Measurements from ENCODE around the gene TNPO3.
"Not testable (repeated sequence)": the region's sequence is repeated elsewhere in the genome, so short reads cannot be mapped to it uniquely, and the experiment has no call there.

Gene TNPO3

GRCh38 chr7:129012641-129013040, 42.3 kb downstream of the TNPO3 start:
- H3K9ac ChIP-seq (ENCODE audit: low read length) = no peak overlapping the region
- H3K36me3 ChIP-seq (ENCODE audit: control insufficient read depth, insufficient read depth, low read length, severe bottlenecking) = peaks cover 56% of the 10 kb centered on the region
- DNase-seq (ENCODE audit: low read depth) = no peak
- H3K4me1 ChIP-seq (ENCODE audit: control insufficient read depth, insufficient read depth, low read length) = peaks cover 29% of the 10 kb centered on the region
- no peak overlapping the region for H3K4me3 ChIP-seq (ENCODE audit: low read length)
- H3K27me3 ChIP-seq (replicated peaks; ENCODE audit: control insufficient read depth, insufficient read depth, low read length) = no peaks in the 10 kb centered on the region
- no peaks in the 10 kb centered on the region for H3K9me3 ChIP-seq (ENCODE audit: control insufficient read depth, low read length)

GRCh38 chr7:129010075-129010474, 44.8 kb downstream of the TNPO3 start:
- H3K27me3 ChIP-seq (replicated peaks; ENCODE audit: control insufficient read depth, insufficient read depth, low read length) = no peaks in the 10 kb centered on the region
- H3K36me3 ChIP-seq (ENCODE audit: control insufficient read depth, insufficient read depth, low read length, severe bottlenecking) = peaks cover 40% of the 10 kb centered on the region
- H3K4me1 ChIP-seq (ENCODE audit: control insufficient read depth, insufficient read depth, low read length) = peaks cover 20% of the 10 kb centered on the region
- H3K9me3 ChIP-seq (ENCODE audit: control insufficient read depth, low read length) = no peaks in the 10 kb centered on the region
- DNase-seq (ENCODE audit: low read depth) = no peak
- H3K9ac ChIP-seq (ENCODE audit: low read length) = no peak overlapping the region
- H3K4me3 ChIP-seq (ENCODE audit: low read length) = no peak overlapping the region

GRCh38 chr7:129009437-129009836, 45.5 kb downstream of the TNPO3 start:
- Histone ChIP-seq H3K27me3 (replicated peaks; ENCODE audit: control insufficient read depth, insufficient read depth, low read length) (no peaks in the 10 kb centered on the region), H3K36me3 (ENCODE audit: control insufficient read depth, insufficient read depth, low read length, severe bottlenecking) (peaks cover 39% of the 10 kb centered on the region), H3K4me3 (ENCODE audit: low read length) (no peak overlapping the region), H3K9me3 (ENCODE audit: control insufficient read depth, low read length) (no peaks in the 10 kb centered on the region), H3K4me1 (ENCODE audit: control insufficient read depth, insufficient read depth, low read length) (peaks cover 14% of the 10 kb centered on the region), H3K9ac (ENCODE audit: low read length) (no peak overlapping the region)
- no peak for DNase-seq (ENCODE audit: low read depth)

DNA sequence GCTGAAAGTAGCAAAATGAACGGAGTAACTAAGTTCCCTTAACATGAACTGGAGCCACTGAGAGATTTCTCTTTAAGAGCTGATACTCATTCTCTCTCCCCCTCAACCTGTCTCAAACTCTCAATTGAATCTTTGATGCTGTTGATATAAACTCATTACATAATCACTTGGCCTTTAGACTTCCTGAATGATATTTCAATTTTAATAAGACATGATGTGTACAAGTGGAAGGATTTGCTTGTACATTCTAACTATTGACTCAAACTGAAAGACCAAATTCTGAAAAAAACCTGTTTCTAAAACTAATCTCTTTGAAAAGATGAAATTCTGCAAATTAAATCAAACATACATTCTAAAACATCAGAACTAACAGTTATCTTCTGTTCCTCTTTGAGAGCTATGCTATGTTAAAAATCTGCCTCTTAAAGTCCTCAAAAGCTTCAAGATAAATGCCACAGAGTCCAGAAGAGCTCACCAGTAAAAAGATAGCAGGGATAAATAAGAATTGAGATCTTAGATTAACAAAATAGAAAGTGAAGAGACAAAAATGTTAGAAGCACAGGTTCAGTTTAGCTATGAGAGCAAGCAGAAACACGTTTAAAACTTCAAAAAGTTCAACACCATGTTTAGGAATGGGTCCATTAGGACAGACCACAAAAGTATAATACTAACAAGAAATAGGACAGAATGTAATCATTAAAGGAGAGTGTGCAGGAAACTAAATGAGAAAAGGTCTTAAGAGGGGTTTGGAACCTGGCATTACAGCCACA, 46.1 kb downstream of the TNPO3 start:
- no peak for DNase-seq (ENCODE audit: low read depth)
- Histone ChIP-seq H3K27me3 (replicated peaks; ENCODE audit: control insufficient read depth, insufficient read depth, low read length) (no peaks in the 10 kb centered on the region), H3K4me1 (ENCODE audit: control insufficient read depth, insufficient read depth, low read length) (peaks cover 12% of the 10 kb centered on the region), H3K36me3 (ENCODE audit: control insufficient read depth, insufficient read depth, low read length, severe bottlenecking) (peaks cover 39% of the 10 kb centered on the region), H3K9ac (ENCODE audit: low read length) (no peak overlapping the region), H3K4me3 (ENCODE audit: low read length) (no peak overlapping the region), H3K9me3 (ENCODE audit: control insufficient read depth, low read length) (no peaks in the 10 kb centered on the region)

GRCh38 chr7:129007572-129007971, 47.3 kb downstream of the TNPO3 start:
- DNase-seq (ENCODE audit: low read depth) = no peak
- Histone ChIP-seq H3K36me3 (ENCODE audit: control insufficient read depth, insufficient read depth, low read length, severe bottlenecking) (peaks cover 35% of the 10 kb centered on the region), H3K9ac (ENCODE audit: low read length) (no peak overlapping the region), H3K4me1 (ENCODE audit: control insufficient read depth, insufficient read depth, low read length) (peaks cover 12% of the 10 kb centered on the region), H3K4me3 (ENCODE audit: low read length) (no peak overlapping the region), H3K9me3 (ENCODE audit: control insufficient read depth, low read length) (no peaks in the 10 kb centered on the region), H3K27me3 (replicated peaks; ENCODE audit: control insufficient read depth, insufficient read depth, low read length) (no peaks in the 10 kb centered on the region)

DNA sequence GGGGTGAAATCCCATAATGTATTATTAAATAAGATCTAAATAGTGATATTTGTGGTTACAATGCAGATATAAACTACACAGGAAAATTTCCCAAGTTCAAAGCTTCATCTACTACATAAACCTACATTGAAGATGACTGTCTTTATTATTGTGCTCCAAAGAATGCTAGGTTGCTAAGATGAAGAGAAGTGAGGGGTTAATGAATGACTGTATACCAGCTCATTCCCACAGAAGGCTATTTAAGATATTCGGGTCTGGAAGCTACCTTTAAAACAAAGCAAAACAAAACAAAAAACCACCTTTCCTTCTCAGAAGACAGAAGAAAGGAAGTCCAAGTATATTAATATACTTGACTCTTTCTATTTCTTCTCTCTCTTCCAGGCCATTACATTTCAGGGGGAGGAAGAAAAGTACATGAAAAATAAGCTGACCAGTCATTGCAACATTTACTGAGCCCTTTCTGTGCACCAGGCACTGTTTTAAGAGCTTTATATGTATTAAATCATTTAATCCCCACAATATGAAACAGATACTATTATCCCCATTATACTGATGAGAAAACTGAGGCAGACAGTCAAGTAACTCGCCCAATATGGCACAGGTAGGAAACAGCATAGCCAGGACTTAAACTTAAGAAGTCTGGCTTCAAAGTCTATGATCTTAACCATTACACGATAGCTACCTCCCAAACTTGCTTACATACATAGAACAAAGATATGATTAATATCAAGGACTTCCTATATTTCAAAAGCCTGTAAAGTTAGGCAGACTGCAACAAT, 48.1 kb downstream of the TNPO3 start:
- no peaks in the 10 kb centered on the region for H3K9me3 ChIP-seq (ENCODE audit: control insufficient read depth, low read length)
- no peaks in the 10 kb centered on the region for H3K27me3 ChIP-seq (replicated peaks; ENCODE audit: control insufficient read depth, insufficient read depth, low read length)
- H3K4me1 ChIP-seq (ENCODE audit: control insufficient read depth, insufficient read depth, low read length) = peaks cover 12% of the 10 kb centered on the region
- no peak for DNase-seq (ENCODE audit: low read depth)
- no peak overlapping the region for H3K9ac ChIP-seq (ENCODE audit: low read length)
- no peak overlapping the region for H3K4me3 ChIP-seq (ENCODE audit: low read length)
- H3K36me3 ChIP-seq (ENCODE audit: control insufficient read depth, insufficient read depth, low read length, severe bottlenecking) = peaks cover 41% of the 10 kb centered on the region

GRCh38 chr7:129005186-129005585, 49.7 kb downstream of the TNPO3 start:
- H3K9me3 ChIP-seq (ENCODE audit: control insufficient read depth, low read length) = no peaks in the 10 kb centered on the region
- peaks cover 52% of the 10 kb centered on the region for H3K36me3 ChIP-seq (ENCODE audit: control insufficient read depth, insufficient read depth, low read length, severe bottlenecking)

DNA sequence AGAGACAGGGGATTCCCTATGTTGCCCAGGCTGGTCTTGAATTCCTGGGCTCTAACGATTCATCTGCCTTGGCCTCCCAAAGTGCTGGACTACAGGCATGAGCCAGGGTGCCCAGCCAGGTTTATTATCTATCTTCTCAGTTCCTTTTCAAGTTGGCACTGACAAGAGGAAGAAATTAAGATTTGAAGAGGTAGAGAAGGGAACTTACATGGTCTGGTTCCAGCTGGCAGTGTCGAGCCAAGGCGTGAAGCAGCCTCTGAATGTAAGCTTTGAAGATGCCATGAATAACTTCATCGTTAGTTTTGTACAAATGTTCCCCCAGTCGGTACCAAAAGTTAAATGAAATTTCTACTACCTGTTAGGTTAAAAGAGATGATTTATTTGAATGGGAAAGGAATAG, 57.7 kb downstream of the TNPO3 start:
- Histone ChIP-seq H3K4me3 (ENCODE audit: low read length) (no peak overlapping the region), H3K9ac (ENCODE audit: low read length) (no peak overlapping the region), H3K9me3 (ENCODE audit: control insufficient read depth, low read length) (no peaks in the 10 kb centered on the region), H3K36me3 (ENCODE audit: control insufficient read depth, insufficient read depth, low read length, severe bottlenecking) (peaks cover 73% of the 10 kb centered on the region), H3K4me1 (ENCODE audit: control insufficient read depth, insufficient read depth, low read length) (no peaks in the 10 kb centered on the region), H3K27me3 (replicated peaks; ENCODE audit: control insufficient read depth, insufficient read depth, low read length) (no peaks in the 10 kb centered on the region)
- DNase-seq (ENCODE audit: low read depth) = no peak

More at GRCh38 chr7:129005186-129005585, 49.7 kb downstream of the TNPO3 start:
- Histone ChIP-seq H3K27me3 (replicated peaks; ENCODE audit: control insufficient read depth, insufficient read depth, low read length) (no peaks in the 10 kb centered on the region), H3K4me1 (ENCODE audit: control insufficient read depth, insufficient read depth, low read length) (peaks cover 12% of the 10 kb centered on the region), H3K4me3 (ENCODE audit: low read length) (no peak overlapping the region), H3K9ac (ENCODE audit: low read length) (no peak overlapping the region)
- DNase-seq (ENCODE audit: low read depth) = no peak

GRCh38 chr7:128994560-128994959, 60.4 kb downstream of the TNPO3 start:
- not testable (repeated sequence) for H3K27me3 ChIP-seq (replicated peaks; ENCODE audit: control insufficient read depth, insufficient read depth, low read length); H3K4me1 ChIP-seq (ENCODE audit: control insufficient read depth, insufficient read depth, low read length); H3K4me3 ChIP-seq (ENCODE audit: low read length); H3K9ac ChIP-seq (ENCODE audit: low read length); DNase-seq (ENCODE audit: low read depth); H3K9me3 ChIP-seq (ENCODE audit: control insufficient read depth, low read length)
- H3K36me3 ChIP-seq (ENCODE audit: control insufficient read depth, insufficient read depth, low read length, severe bottlenecking) = peaks cover 69% of the 10 kb centered on the region

DNA sequence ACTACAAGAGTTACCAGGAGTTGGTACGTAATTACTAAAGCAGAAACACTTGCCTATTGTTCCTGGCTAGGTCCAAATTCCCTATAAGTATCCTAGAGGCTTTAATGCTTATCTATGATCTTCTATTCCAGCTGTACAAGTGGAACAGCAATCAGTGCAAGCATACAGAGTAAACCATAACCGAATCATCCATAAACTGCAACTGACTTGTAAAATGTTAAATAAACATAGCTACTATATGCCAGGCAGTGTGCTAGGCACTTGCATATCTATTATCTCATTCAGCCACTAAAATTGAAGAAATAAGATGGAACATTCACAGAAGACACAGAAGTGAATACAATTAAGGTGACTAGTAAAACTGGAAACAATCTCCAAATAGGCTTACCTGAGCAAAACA, 61.5 kb downstream of the TNPO3 start:
- no peak for DNase-seq (ENCODE audit: low read depth)
- Histone ChIP-seq H3K4me1 (ENCODE audit: control insufficient read depth, insufficient read depth, low read length) (peaks cover 10% of the 10 kb centered on the region), H3K9ac (ENCODE audit: low read length) (no peak overlapping the region), H3K4me3 (ENCODE audit: low read length) (no peak overlapping the region), H3K27me3 (replicated peaks; ENCODE audit: control insufficient read depth, insufficient read depth, low read length) (no peaks in the 10 kb centered on the region), H3K36me3 (ENCODE audit: control insufficient read depth, insufficient read depth, low read length, severe bottlenecking) (peaks cover 73% of the 10 kb centered on the region), H3K9me3 (ENCODE audit: control insufficient read depth, low read length) (no peaks in the 10 kb centered on the region)

DNA sequence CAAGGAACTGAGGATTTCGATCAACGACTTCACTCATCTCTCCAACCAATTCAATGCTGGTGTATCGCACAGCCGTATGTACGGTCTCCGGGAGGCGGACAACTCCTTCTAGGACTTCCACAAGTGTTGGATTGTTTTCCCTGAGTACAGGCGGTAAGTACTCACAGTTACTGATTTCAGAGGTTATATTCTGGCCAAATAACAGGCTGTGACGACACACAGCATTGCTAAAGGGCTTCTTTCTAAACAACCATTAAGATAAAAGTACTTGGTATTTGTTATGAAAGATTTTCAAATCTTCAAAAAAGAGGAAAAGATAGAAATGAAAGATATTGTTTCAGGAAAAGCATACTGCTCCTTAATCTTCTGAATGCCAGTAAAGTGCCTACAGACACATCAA, 65.0 kb downstream of the TNPO3 start:
- Histone ChIP-seq H3K4me1 (ENCODE audit: control insufficient read depth, insufficient read depth, low read length) (peaks cover 10% of the 10 kb centered on the region), H3K36me3 (ENCODE audit: control insufficient read depth, insufficient read depth, low read length, severe bottlenecking) (peaks cover 79% of the 10 kb centered on the region), H3K9ac (ENCODE audit: low read length) (no peak overlapping the region), H3K27me3 (replicated peaks; ENCODE audit: control insufficient read depth, insufficient read depth, low read length) (no peaks in the 10 kb centered on the region), H3K9me3 (ENCODE audit: control insufficient read depth, low read length) (no peaks in the 10 kb centered on the region), H3K4me3 (ENCODE audit: low read length) (no peak overlapping the region)
- no peak for DNase-seq (ENCODE audit: low read depth)
